ENCODE results near the gene ACACA.
"Not testable (repeated sequence)": the region's sequence is repeated elsewhere in the genome, so short reads cannot be mapped to it uniquely, and the experiment has no call there.

The ACACA gene

DNA sequence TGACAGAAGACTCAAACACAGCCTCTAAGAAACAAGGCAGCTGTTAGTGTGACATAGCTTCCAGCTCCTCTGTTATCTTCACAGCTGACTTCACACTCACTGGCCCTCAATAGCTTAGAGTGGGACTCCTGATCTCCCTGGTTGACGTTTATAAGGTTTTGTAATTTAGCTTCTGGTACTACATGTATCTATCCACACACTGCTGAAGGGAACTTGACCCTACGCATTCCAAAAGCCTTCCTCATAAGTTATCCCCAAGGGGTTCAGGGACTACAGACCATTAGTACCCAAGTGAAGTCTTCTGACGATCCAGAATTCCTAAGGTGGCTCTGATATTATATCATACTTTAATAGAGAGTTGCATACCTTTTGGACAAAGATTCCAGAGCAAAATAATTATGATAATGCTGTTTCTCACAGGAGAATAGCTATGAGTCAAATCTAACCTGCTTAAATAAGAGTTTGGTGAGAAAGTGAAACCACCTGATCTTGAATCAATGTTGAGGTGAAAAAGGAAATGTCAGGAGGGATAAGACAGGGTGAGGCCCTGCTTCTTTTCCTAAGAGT lies 14.5 kb downstream of the ACACA start:
- no peak for DNase-seq

DNA sequence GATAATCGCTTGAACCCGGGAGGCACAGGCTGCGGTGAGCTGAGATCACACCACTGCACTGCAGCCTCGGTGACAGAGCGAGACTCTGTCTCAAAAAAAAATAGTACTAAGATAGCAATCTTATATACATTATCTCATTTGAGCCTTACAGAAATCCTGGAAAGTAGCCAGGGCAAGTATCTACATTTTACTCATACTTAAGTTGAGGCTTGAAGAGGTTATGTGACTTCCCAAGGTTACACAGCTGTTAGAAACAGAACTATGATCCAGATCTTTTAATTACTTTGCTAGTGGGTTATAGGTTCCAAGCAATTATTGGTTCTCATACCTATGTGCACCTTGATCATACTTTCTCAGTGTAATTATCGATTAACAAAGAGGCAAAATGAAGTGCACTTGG lies 15.5 kb downstream of the ACACA start:
- DNase-seq: no peak

DNA sequence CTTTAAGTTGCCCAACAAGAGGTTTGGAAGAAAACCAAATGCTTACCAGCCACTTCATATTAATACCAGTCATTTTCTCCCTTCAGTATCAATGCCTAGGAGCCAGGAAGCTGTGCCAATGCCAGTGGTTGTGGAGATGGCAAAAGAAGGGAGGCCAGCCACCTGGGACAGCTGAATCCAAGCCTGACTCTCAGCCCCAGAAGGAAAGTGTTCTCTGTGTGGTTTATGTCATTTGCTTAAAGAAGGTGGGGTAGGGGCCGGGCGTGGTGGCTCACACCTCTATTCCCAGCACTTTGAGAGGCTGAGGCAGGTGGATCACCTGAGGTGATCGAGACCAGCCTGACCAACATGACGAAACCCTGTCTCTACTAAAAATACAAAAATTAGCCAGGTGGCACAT lies 17.5 kb downstream of the ACACA start:
- no peak for DNase-seq

DNA sequence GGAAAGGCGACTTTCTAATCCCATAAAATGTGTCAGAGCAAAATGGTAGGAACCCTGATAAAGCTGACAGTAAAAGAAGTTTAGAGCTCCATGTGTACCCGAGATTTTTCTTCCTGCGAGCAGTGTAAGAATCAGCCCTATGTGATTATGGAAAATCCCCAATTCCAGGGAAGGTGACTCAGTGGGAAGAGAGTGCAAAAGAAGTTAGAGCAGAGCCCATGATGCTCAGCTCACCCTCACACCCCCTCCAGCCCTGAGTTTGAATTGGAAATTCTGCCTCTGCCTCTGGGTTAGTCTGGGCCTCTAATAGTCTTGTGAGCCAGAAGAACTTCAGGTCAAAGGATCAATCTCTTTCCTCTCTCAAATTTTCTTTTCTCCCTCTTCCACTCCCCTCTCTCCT lies 18.4 kb downstream of the ACACA start:
- no peak for DNase-seq

DNA sequence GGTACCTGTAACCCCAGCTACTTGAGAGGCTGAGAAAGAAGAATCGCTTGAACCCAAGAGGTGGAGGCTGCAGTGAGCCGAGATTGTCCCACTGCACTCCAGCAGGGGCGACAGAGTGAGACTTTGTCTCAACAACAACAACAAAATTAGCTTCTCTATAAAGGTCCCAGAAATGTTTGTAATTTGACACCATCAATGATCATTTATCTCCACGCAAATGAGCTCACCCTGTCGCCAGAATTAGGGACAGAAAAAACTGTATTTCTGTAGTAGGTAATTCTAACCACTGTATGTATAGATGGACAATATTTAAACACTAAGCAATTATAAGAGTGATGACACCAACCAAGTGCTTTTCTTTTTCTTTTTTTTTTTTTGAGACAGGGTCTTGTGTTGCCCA lies 20.2 kb downstream of the ACACA start:
- DNase-seq: no peak

DNA sequence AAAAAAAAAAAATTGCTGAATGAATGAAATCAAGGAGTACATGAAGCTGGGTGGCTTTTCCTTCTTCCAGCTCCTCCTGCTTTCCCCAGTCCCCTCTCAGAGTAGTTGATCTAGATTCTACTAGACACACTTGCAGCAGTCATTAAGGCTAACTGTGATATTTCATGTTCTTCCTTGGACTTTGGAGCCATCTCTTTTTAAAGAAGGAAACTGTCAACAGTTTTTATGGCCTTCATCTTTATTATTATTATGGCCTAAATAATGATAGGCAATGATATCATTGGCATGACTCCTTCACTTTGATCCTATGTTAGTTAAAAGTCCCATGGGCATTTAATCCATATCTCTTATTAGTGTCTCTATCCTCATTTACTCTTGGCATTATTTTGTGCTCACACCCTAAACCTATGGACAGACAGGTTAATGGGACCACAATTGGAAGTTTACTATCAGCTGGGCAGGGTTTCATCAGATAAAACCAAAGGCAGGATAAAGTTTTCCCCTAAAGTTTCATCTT lies 21.1 kb downstream of the ACACA start:
- DNase-seq: no peak

DNA sequence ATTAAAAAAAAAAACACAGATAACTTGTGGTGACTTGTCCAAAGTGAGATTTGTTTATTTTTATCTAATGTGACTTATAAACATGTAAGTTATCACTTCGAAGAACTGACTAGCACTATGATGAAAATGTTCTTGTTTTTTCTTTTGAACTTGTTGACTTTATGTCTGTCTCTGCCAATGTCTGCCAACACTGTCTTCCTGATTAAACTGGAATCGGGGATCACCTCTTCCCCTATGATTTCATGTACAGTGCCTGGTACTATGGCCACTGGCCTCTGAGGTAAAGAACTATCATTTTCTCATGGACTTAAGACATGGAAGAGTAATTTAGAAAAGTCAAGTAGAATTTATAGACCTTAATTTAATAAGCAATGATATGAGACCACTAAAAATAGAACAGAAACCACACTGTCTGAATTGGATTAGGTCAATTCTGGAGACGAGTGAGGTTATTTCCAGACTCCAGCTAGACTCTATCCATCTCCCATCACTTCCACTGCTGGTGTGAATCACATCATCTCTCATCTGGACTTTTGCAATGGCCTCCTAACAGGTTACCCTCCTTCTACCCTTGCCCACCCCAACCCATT lies 22.0 kb downstream of the ACACA start:
- no peak for DNase-seq

DNA sequence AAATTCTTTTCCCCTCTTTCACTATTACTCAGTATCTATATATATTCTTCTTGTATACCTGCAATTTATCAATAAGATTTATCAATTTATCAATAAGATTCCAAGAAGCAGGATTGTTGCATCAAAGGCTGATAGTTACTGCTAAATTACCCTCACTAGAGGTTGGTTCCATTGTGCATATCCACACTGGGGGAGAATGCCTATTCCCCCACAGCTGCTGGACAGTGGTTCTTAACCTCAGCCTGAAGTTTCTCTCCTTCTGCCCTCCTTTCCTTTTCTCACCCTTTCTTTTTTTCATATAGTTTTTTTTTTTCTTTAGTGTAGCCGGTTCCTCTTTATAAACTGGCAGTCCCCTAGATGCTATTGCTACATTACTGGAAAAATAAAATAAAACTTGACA lies 24.6 kb downstream of the ACACA start:
- no peak for DNase-seq

DNA sequence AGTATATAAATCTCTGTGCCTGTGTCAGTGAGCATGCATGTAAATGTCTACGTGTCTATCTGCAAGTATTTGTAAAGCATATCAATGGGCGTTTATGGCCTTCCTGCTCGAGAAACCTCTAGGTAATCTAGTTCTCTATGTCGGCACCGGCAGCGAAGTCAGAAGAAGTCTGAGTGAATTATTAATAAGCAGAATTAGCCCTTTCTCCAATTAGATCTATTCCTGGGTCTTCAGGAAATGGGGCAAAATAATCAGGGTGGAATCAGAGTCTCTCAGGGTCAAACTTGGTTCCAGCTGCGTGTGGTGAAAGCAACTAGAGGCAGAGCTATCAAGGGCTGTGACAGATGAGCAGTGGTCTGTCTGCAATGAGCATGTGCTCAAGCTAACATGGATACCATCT lies 30.9 kb downstream of the ACACA start, which contains the start of gene C17orf78:
TSS of gene C17orf78 (plus strand) at position 280 of the 400 bp plus-strand sequence. CDS start at position 388, 108 bp downstream.
- no peak for DNase-seq

DNA sequence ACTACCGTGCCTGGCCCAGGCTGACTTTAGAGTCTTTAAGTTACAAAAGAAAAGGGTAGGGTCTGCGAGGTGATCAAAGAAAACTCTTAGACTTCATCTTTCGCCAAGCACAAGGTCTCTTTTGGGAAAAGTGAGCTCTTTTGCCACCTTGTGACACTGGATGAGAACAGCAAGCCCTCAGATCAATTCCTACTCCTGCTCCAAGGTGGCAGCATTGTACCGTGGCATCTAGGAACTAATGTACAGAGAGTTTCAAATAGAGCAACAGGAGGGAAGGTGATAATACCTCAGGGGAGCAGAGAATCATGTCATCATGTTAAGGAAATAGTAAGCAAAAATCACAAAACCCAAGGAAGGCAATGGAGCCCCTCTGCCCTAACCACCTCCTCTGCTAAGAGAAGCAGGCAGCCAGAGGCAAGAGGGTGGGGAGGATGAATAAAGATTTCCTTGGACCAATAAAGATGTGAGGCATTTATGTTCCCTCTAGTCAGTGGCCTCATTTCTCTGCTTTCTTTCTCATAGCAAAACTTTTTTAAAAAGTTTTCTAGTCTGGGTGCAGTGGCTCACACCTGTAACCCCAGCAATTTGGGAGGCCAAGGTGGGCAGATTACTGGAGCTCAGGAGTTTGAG lies 33.0 kb downstream of the ACACA start:
- DNase-seq: peak; percentile 72

DNA sequence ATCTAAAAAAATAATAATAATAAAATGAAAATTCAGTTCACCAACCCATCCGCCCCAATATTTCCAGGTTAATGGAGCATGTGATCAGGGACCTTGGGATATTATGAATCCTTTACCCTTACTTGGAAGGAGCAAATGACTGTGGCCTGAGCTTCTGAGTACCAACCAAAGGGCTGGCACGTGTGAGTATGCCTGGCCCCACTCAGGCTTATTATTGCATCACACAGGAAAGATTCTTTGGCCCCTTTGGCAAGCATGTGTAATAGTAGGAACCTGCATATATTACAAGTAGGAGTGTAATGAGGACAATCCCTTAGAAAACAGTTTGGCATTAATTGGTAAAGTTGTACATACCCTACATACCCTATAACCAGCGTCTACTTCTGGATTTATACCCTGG lies 38.1 kb downstream of the ACACA start:
- DNase-seq: no peak

DNA sequence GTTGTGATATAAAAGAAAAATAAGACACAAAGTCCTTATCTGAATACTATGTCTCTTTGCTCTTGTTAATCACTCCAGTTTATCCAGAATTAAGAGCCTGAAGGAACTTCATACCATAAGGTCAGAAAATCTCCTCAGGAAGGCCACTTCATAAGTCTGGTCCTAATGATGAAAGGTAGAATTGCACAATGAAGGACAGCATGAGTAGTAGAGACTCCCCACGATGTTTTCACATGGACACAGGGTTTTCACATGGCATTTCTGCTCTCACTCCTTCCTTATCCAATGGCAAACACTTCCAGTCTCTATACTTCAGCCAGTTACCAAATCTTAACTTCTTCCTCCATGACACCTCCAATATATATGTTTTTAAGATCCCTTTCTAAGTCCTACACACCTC lies 41.0 kb downstream of the ACACA start:
- DNase-seq: no peak

DNA sequence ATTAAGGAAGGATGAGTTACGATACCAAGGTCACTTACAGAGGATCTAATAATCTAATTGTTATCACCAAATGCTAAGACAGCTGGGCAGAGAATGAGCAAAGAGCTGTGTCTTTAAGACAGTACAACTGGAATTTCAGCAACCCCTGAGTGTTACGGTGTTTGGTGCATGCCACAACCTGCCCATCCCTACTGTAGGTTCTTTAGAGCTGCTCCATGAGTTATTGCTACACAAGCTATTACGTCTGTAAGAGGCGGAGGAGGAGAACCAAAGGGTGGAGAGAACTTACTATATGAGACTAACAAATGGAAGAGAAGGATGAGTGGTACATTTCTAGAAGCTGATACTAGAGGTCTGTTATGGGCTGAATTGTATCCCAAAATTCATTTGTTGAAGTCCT lies 45.1 kb downstream of the ACACA start:
- no peak for DNase-seq

DNA sequence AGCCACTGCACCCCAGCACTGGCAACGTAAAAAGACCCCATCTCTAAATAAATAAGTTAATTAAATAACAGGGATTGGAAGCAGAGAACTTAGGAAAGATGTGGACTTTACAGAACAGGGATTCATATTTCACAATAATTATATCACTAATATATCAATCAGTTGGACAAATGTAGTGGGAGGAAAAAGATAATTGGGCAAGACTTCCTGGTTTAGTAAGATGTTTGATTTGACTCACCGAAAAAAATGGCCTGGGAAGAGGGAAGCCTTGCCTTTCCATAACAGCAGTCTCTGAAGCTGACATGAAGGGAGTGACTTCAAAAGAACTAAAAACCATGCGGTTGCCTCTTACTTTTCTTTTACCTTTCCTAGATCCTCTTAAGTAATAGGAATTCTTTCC lies 46.0 kb downstream of the ACACA start:
- DNase-seq: no peak

DNA sequence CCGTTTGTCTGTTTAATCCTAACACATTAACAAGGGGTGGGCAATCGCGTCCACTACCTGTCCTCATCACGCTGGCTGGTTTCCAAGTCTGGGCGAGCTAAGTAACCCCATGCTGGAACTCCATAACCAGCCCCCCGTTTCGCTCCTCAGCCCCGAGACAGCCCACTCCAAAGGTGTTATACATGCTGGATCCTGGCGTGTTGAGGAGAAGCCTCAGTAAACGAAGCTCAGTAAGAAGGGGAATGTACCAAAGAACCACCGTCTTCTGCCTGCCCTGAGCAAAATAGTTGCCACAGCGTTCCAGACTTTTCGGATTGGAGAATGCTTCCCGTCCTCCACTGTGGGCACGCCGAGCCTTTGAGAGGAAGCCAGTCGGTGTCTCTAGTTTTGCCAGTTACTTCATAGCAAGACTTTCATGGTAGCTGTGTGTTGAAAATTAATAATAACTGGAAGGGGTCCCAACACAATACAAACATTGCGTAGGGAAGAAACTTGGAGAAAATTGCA lies 46.9 kb downstream of the ACACA start:
- no peak for DNase-seq

DNA sequence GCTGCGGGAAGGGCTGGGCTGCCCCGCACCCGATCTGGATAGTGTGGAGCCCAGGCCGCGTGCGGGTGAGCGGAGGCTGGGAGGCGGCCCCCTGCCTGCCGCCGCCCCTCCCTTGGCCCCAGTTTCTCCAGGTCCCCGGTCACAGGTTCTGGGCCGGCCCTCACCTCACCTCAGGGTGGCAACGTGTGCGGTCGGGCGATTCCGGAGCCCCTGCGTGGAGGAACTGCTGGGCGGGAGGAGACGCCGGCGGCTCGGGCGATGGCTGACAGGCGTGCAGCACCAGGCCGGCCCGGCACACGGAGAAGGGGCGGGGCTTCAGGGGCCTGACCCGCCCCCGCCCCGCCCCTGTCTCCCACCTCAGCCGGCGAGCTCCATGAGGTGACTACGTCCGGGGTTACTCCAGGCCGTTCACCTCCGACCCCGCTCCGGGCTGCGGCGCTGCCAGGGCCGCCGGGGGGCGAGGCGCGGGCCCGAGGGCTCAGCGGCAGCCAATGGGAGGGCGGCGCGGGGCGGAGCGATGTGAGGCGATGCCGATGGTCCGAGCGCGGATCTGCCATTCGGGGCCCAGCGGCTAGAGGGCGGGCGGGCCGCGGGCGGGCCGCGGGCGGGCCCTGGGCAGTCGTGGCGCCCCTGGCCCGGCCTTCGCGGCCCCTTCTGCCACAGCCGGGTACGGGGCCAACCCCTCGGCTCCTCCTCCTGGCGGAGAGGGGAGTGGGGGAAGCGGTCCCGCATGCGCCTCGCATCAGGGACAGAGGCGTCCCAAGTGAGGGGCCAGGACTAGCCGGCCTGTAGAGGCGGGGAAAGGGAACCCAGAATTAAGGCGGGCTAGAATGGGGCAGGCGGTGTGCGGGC lies 47.6 kb downstream of the ACACA start:
- peak; percentile 96 for DNase-seq

DNA sequence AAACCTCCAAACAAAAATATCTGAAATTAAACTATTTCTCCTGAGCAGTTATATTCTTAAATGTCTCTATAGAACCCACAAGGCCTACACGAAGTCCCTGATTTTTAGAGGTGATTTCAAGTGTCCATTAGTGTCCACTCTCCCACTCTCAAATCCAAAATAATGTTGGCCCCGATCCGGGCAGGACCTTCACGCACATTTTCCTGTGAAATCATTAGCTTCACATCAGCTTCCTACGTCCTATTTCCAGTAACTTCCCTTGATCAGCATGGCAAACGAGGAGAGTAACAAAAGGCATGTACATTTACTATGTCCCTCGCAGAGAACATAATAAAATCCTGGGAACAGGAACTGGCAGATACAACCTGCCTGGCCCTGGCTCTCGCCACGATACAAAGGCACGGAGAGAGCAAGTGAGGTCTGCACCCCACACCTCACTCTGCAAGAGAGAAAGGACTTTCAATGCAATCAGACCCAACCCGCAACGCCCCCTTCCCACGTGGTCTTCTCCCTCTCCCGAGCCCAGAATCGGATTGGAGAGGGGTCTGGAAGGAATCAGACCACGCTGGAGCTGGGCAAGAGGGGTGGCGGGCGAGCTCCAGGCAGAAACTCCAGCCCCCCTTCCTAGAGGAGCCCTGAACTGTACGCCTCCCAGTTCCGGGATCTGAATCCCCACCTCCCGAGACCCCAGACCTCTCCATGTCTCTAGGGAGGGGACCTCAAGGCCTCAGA lies 48.4 kb downstream of the ACACA start:
- DNase-seq: peak; percentile 28

DNA sequence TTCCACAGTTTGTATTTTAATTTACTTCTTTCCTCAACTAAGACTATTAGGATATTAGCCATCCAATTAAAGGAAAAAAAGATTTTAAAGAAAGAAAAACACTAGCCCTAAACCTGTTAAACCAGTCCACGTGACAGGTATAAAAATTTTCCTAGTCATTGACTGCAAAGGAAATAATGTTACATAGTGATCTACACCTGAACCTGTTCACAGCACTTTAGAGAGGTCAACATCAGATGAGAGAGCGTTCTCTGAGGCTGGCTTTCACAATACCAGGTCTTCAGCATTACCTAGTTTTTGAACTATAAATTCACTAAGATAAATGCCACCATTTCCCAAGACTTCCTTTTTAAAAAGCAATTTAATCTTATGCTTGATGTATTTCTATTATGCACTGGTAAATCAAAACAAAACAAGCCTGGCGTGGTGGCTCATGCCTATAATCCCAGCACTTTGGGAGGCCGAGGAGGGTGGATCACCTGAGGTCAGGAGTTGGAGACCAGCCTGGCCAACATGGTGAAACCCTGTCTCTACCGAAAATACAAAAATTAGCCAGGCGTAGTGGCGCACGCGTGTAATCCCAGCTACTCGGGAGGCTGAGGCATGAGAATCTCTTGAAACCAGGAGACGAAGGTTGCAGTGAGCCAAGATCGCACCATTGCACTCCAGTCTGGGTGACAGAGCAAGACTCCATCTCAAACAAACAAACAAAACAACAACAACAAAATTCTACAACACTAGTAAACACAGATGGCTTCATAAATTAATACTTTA lies 49.7 kb downstream of the ACACA start:
- not testable (repeated sequence) for DNase-seq

DNA sequence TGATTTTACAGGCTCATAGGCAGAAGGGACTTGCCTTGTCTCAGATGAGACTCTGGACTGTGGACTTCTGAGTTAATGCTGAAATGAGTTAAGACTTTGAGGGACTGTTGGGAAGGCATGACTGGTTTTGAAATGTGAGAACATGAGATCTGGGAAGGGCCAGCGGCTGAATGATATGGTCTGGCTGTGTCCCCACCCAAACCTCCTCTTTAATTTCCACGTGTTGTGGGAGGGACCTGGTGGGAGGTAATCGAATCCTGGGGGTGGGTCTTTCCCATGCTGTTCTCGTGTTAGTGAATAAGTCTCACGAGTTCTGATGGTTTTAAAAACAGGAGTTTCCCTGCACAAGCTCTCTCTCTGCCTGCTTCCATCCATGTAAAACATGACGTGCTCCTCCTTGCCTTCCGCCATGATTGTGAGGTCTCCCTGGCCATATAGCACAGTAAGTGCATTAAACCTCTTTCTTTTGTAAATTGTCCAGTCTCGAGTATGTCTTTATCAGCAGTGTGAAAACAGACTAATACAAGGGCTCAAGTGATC lies 59.7 kb downstream of the ACACA start:
- DNase-seq: not testable (repeated sequence)

DNA sequence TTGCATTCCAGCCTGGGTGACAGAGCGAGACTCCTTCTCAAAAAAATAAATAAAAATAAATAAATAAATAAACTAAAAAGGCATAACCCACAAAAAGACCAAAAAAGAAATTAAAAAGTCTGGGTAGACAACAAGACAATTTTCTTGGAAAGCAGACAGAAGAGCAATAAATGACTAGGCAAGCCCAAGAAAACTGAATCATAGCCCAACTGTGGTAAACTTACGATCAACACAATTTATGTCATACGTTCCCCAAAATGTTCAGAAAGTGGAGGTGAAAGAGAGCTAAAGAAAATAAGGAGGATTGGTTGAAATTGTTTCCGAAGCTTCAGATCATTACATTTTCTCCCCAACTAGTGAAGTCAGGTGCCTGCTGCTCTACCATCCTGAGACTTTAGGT lies 62.1 kb downstream of the ACACA start:
- no peak for DNase-seq

DNA sequence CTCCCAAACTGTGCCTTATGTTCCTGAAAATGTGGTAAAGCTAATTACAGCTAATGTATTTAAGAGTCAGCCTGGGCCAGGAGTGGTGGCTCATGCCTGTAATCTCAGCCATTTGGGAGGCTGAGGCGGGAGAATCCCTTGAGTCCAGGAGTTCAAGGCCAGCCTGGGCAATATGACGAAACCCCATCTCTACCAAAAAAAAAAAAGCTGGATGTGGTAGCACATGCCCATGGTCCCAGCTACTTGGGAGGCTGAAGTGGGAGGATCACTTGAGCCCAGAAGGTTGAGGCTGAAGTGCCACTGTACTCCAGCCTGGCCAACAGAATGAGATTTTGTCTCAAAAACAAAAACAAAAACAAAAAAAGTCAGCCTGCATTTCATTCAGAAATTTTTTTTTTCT lies 64.0 kb downstream of the ACACA start:
- DNase-seq: no peak

DNA sequence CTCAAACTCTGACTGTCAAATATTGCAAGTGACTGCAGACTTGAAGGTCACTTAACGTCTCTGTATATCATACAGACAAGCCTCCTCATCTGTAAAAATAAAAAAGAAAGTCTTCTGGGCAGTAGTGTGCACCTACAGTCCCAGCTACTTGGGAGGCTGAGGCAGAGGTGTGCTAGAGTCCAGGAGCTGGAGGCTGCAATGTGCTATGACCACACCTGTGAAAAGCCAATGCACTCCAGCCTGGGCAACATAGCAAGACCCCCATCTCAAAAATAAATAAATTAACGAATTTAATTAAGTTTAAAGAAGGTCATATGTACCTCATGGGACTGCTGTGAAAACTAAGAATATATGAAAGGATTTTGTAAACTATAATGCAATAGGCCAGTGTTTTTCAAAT lies 65.8 kb downstream of the ACACA start:
- no peak for DNase-seq

Measured in GDM1 (cell line).